WTC11 (cell line): ENCODE data around the gene WNK2. TPM values are rescaled to one million over a fixed set of nuclear protein-coding genes. Genes with fewer than 3 reads are reported as not detected.

ENCODE experiments used
- ATAC-seq: fragments of 200-7000 bp; cut with Tn5 transposase; 2 replicates; pipeline ENCODE4 v1.10.0; 2021; ENCODE audit warnings: mild to moderate bottlenecking, moderate library complexity
- CTCF ChIA-PET: fragments of 300-600 bp; sonication (Branson Sonifier 250); formaldehyde crosslinking; loops from one replicate; lab custom pipeline; 2021; ENCODE audit warnings: antibody characterized with exemption; lab: Charles Lee
- POLR2A ChIA-PET: fragments of 350-600 bp; sonication (Branson Sonifier 250); formaldehyde crosslinking; loops from one replicate; lab custom pipeline; 2021; ENCODE audit warnings: antibody characterized with exemption; lab: Charles Lee
- DNase-seq: peaks from one replicate; pipeline ENCODE4 v3.0.0; 2021; ENCODE audit warnings: low spot score
- H3K27ac Mint-ChIP-seq: 2 replicates; pipeline ENCODE4 v1.8.0; 2021; ENCODE audit warnings: mixed read lengths
- H3K27me3 Mint-ChIP-seq: 2 replicates; pipeline ENCODE4 v1.8.0; 2021; ENCODE audit warnings: low read depth, mild to moderate bottlenecking, moderate library complexity, mixed read lengths
- H3K36me3 Mint-ChIP-seq: 2 replicates; pipeline ENCODE4 v1.8.0; 2021; ENCODE audit warnings: mixed read lengths
- H3K4me1 Mint-ChIP-seq: 2 replicates; pipeline ENCODE4 v1.8.0; 2022; ENCODE audit warnings: mixed read lengths
- H3K4me3 Mint-ChIP-seq: 2 replicates; pipeline ENCODE4 v1.8.0; 2021; ENCODE audit warnings: mild to moderate bottlenecking, moderate library complexity, mixed read lengths
- H3K9me3 Mint-ChIP-seq: 2 replicates; pipeline ENCODE4 v1.8.0; 2021; ENCODE audit warnings: mixed read lengths
- AFF4 ChIP-seq: sonication (generic); formaldehyde crosslinking; IDR thresholded peaks from 2 replicates; pipeline ENCODE4 v1.8.1; 2023; ENCODE audit warnings: mild to moderate bottlenecking, missing genetic modification reagents, borderline replicate concordance
- ATF2 ChIP-seq: sonication (generic); formaldehyde crosslinking; IDR thresholded peaks from 2 replicates; pipeline ENCODE4 v1.8.1; 2022; ENCODE audit warnings: low read depth, missing genetic modification reagents, borderline replicate concordance
- CTCF ChIP-seq: fragments of 200-600 bp; IDR thresholded peaks from 2 replicates; pipeline ENCODE4 v1.8.0; 2022; ENCODE audit warnings: antibody characterized with exemption
- FOXJ3 ChIP-seq: sonication (generic); formaldehyde crosslinking; IDR thresholded peaks from 2 replicates; pipeline ENCODE4 v1.9.0; 2021; ENCODE audit warnings: missing genetic modification reagents, mild to moderate bottlenecking, borderline replicate concordance
- FOXK1 ChIP-seq: sonication (generic); formaldehyde crosslinking; IDR thresholded peaks from 2 replicates; pipeline ENCODE4 v1.8.0; 2022; ENCODE audit warnings: mild to moderate bottlenecking, moderate library complexity, missing genetic modification reagents
- GABPB1 ChIP-seq: sonication (generic); formaldehyde crosslinking; IDR thresholded peaks from 2 replicates; pipeline ENCODE4 v1.8.1; 2023; ENCODE audit warnings: mild to moderate bottlenecking, missing genetic modification reagents
- JAZF1 ChIP-seq: fragments of 250-450 bp; sonication (Bioruptor Pico); IDR thresholded peaks from 2 replicates; pipeline ENCODE4 v1.9.0; 2021; ENCODE audit warnings: moderate library complexity, mild to moderate bottlenecking, inconsistent platforms
- KAT7 ChIP-seq: sonication (generic); formaldehyde crosslinking; IDR thresholded peaks from 2 replicates; pipeline ENCODE4 v1.8.1; 2023; ENCODE audit warnings: missing genetic modification reagents, mild to moderate bottlenecking, borderline replicate concordance
- NR1H2 ChIP-seq: sonication (generic); formaldehyde crosslinking; IDR thresholded peaks from 2 replicates; pipeline ENCODE4 v1.9.0; 2021; ENCODE audit warnings: mild to moderate bottlenecking, moderate library complexity, missing genetic modification reagents
- NR3C1 ChIP-seq: sonication (generic); formaldehyde crosslinking; conservative IDR thresholded peaks from 2 replicates; pipeline ENCODE4 v1.8.1; 2023; ENCODE audit warnings: low read depth, mild to moderate bottlenecking, missing genetic modification reagents
- PREB ChIP-seq: sonication (generic); formaldehyde crosslinking; IDR thresholded peaks from 2 replicates; pipeline ENCODE4 v1.8.1; 2022; ENCODE audit warnings: mild to moderate bottlenecking, missing genetic modification reagents, moderate library complexity, borderline replicate concordance
- PRRX2 ChIP-seq: fragments of 250-450 bp; sonication (Bioruptor Pico); IDR thresholded peaks from 2 replicates; pipeline ENCODE4 v1.8.0; 2021; ENCODE audit warnings: mild to moderate bottlenecking
- STAT6 ChIP-seq: sonication (generic); formaldehyde crosslinking; conservative IDR thresholded peaks from 2 replicates; pipeline ENCODE4 v1.8.1; 2023; ENCODE audit warnings: mild to moderate bottlenecking, low read depth, missing genetic modification reagents, moderate library complexity
- USF2 ChIP-seq: sonication (generic); formaldehyde crosslinking; IDR thresholded peaks from 2 replicates; pipeline ENCODE4 v1.8.1; 2023; ENCODE audit warnings: mild to moderate bottlenecking, missing genetic modification reagents, moderate library complexity
- ZBTB43 ChIP-seq: sonication (generic); formaldehyde crosslinking; IDR thresholded peaks from 2 replicates; pipeline ENCODE4 v1.8.1; 2023; ENCODE audit warnings: mild to moderate bottlenecking, missing genetic modification reagents
- ZMAT4 ChIP-seq: fragments of 250-450 bp; sonication (Bioruptor Pico); IDR thresholded peaks from 2 replicates; pipeline ENCODE4 v1.9.0; 2021; ENCODE audit warnings: mild to moderate bottlenecking
- ZNF219 ChIP-seq: sonication (generic); formaldehyde crosslinking; IDR thresholded peaks from 2 replicates; pipeline ENCODE4 v1.8.0; 2023; ENCODE audit warnings: missing genetic modification reagents, mild to moderate bottlenecking, borderline replicate concordance
- ZNF232 ChIP-seq: sonication (generic); formaldehyde crosslinking; IDR thresholded peaks from 2 replicates; pipeline ENCODE4 v1.8.0; 2022; ENCODE audit warnings: mild to moderate bottlenecking, missing genetic modification reagents
- ZNF416 ChIP-seq: fragments of 250-450 bp; sonication (Bioruptor Pico); IDR thresholded peaks from 2 replicates; pipeline ENCODE4 v1.9.0; 2021; ENCODE audit warnings: mild to moderate bottlenecking, inconsistent platforms
- ZNF423 ChIP-seq: fragments of 250-450 bp; sonication (Bioruptor Pico); IDR thresholded peaks from 2 replicates; pipeline ENCODE4 v2.1.2; 2022; ENCODE audit warnings: mild to moderate bottlenecking, moderate library complexity
- total RNA-seq: library from RNA; stranded (reverse); gene quantifications from 3 replicates; pipeline ENCODE4 v1.2.3, GENCODE V29; 2021

Gene WNK2
- total RNA-seq, 1 experiment from 2014 or later = 120 TPM

GRCh38 chr9:93301911-93302541 is 118.1 kb downstream of the WNK2 start (continued):
- no peak for TF ChIP-seq AFF4 (CRISPR knock-in tag)
- TF ChIP-seq GABPB1 = no peak
- TF ChIP-seq NR1H2 (CRISPR knock-in tag) = no peak
- TF ChIP-seq FOXK1 (CRISPR knock-in tag) = no peak

GRCh38 chr9:93302586-93303257 is 118.8 kb downstream of the WNK2 start:
- POLR2A ChIA-PET = interaction anchor here (0.7 kb wide), 1 partner anchor 11 kb away, joined by 3 read pairs; no protein-coding TSS in a partner anchor
- DNase-seq (peak; percentile 72), ATAC-seq (peak; percentile 40)
- Mint-ChIP-seq H3K27ac (no peak overlapping the region), H3K9me3 (no peaks in the 10 kb centered on the region), H3K27me3 (no peaks in the 10 kb centered on the region), H3K4me1 (peaks cover 12% of the 10 kb centered on the region), H3K36me3 (no peaks in the 10 kb centered on the region), H3K4me3 (no peak overlapping the region)
- CTCF ChIA-PET = interaction anchor here (0.6 to 3.9 kb wide), 50 partner anchors 8 to 507 kb away, joined by 3 to 36 read pairs (median 4); partner anchors contain the start of gene NINJ1
- TF ChIP-seq ZNF416 (CRISPR knock-in tag) = no peak
- TF ChIP-seq ZNF219 (CRISPR knock-in tag) = no peak
- TF ChIP-seq ZNF423 = peak; percentile 59; the same call in 1 of the 2 replicates
- no peak for TF ChIP-seq KAT7 (CRISPR knock-in tag)
- peak; percentile 47 for TF ChIP-seq CTCF
- peak; percentile 71 for TF ChIP-seq USF2 (CRISPR knock-in tag)
- no peak for TF ChIP-seq NR3C1 (CRISPR knock-in tag)
- no peak for TF ChIP-seq PREB (CRISPR knock-in tag)
- no peak for TF ChIP-seq ATF2 (CRISPR knock-in tag)
- no peak for TF ChIP-seq JAZF1 (CRISPR knock-in tag)
- no peak for TF ChIP-seq PRRX2 (CRISPR knock-in tag)
- no peak for TF ChIP-seq ZMAT4 (CRISPR knock-in tag)
- TF ChIP-seq ZNF232 = no peak
- no peak for TF ChIP-seq NR1H2 (CRISPR knock-in tag)
- no peak for TF ChIP-seq FOXJ3
- no peak for TF ChIP-seq STAT6 (CRISPR knock-in tag)
- no peak for TF ChIP-seq ZBTB43 (CRISPR knock-in tag)
